SK-N-SH (cell line): ENCODE data around the gene TBC1D1. TPM values are rescaled to one million over a fixed set of nuclear protein-coding genes. Genes with fewer than 3 reads are reported as not detected.

ENCODE experiments used
- CTCF ChIA-PET: fragments of 300-600, 350-600 bp; formaldehyde crosslinking; extraction: SDS; loops from one replicate; lab custom pipeline; 2021; lab: Yijun Ruan, JAX
- POLR2A ChIA-PET: fragments of 350-600 bp; sonication (Branson Sonifier 250); formaldehyde crosslinking; extraction: SDS; loops from one replicate; lab custom pipeline; 2020; ENCODE audit warnings: antibody characterized with exemption, inconsistent platforms; lab: Yijun Ruan, JAX
- DNase-seq: peaks from one replicate; pipeline ENCODE4 v3.0.0; 2012
- H2AFZ ChIP-seq: fragments of 200-600 bp; sonication (generic); 2 replicates; pipeline ENCODE4 v1.8.1; 2016; ENCODE audit warnings: antibody characterized with exemption, mild to moderate bottlenecking, low read depth
- H3F3A ChIP-seq: fragments of 200-600 bp; sonication (generic); replicated peaks from 2 replicates; pipeline ENCODE3; 2016; ENCODE audit warnings: antibody characterized with exemption, mild to moderate bottlenecking; ENCODE audit not compliant: insufficient read depth
- H3K27ac ChIP-seq, 2 experiments: fragments of 200-500 bp in 1 of 2; fragments of 200-600 bp in 1 of 2; sonication (Bioruptor generic) in 1 of 2; sonication (generic), shearing (Covaris generic) in 1 of 2; 2 replicates each; pipeline versions ENCODE4 v1.5.1 to v1.6.1; 2014 to 2016; ENCODE audit warnings: low read depth in 2 of 2, inconsistent platforms in 1 of 2, low read length in 1 of 2, mild to moderate bottlenecking in 1 of 2, mixed read lengths in 1 of 2
- H3K27me3 ChIP-seq: fragments of 200-600 bp; sonication (generic), shearing (Covaris generic); 2 replicates; pipeline ENCODE4 v1.6.1; 2016; ENCODE audit warnings: mixed run types; ENCODE audit not compliant: insufficient read depth
- H3K36me3 ChIP-seq, 2 experiments: fragments of 200-500 bp in 1 of 2; fragments of 200-600 bp in 1 of 2; sonication (Bioruptor generic) in 1 of 2; sonication (generic) in 1 of 2; replicated peaks in 1 of 2; 2 replicates each; pipeline versions ENCODE3 to v1.5.1; 2014 to 2016; ENCODE audit warnings: low read length in 1 of 2, mild to moderate bottlenecking in 1 of 2; ENCODE audit not compliant: insufficient read depth in 2 of 2, control insufficient read depth in 1 of 2
- H3K4me1 ChIP-seq, 2 experiments: fragments of 200-500 bp in 1 of 2; fragments of 200-600 bp in 1 of 2; sonication (Bioruptor generic) in 1 of 2; sonication (generic), shearing (Covaris generic) in 1 of 2; 2 replicates each; pipeline versions ENCODE4 v1.5.1 to v1.6.1; 2014 to 2016; ENCODE audit warnings: low read depth in 1 of 2, low read length in 1 of 2, mixed run types in 1 of 2; ENCODE audit not compliant: insufficient read depth in 2 of 2, control insufficient read depth in 1 of 2
- H3K4me2 ChIP-seq: fragments of 200-600 bp; sonication (generic), shearing (Covaris generic); 2 replicates; pipeline ENCODE4 v1.6.1; 2017; ENCODE audit warnings: mixed run types
- H3K4me3 ChIP-seq, 2 experiments: fragments of 200-500 bp in 1 of 2; fragments of 200-600 bp in 1 of 2; sonication (Bioruptor generic) in 1 of 2; sonication (generic), shearing (Covaris generic) in 1 of 2; 2 replicates each; pipeline versions ENCODE4 v1.5.1 to v1.8.1; 2014 to 2016; ENCODE audit warnings: low read depth in 2 of 2, inconsistent platforms in 1 of 2, low read length in 1 of 2, mild to moderate bottlenecking in 1 of 2, mixed read lengths in 1 of 2, moderate library complexity in 1 of 2
- H3K79me2 ChIP-seq: fragments of 200-600 bp; sonication (generic); 2 replicates; pipeline ENCODE4 v1.8.1; 2017; ENCODE audit warnings: mild to moderate bottlenecking; ENCODE audit not compliant: insufficient read depth
- H3K9ac ChIP-seq: fragments of 200-600 bp; sonication (generic); 2 replicates; pipeline ENCODE4 v1.6.1; 2017; ENCODE audit warnings: mixed run types
- H3K9me2 ChIP-seq: fragments of 200-600 bp; sonication (generic); 2 replicates; pipeline ENCODE4 v1.6.1; 2017; ENCODE audit warnings: mixed run types
- H3K9me3 ChIP-seq: fragments of 200-600 bp; sonication (generic); 2 replicates; pipeline ENCODE4 v1.6.1; 2017; ENCODE audit warnings: mixed run types, mild to moderate bottlenecking, moderate library complexity
- H4K20me1 ChIP-seq: fragments of 200-600 bp; sonication (generic); 2 replicates; pipeline ENCODE4 v1.6.1; 2017; ENCODE audit warnings: mild to moderate bottlenecking, mixed run types; ENCODE audit not compliant: insufficient read depth
- CHD2 ChIP-seq: fragments of 150-350 bp; IDR thresholded peaks from 2 replicates; pipeline ENCODE4 v1.6.1; 2018; ENCODE audit warnings: low read length; ENCODE audit not compliant: partially characterized antibody
- ELF1 ChIP-seq: IDR thresholded peaks from 2 replicates; pipeline ENCODE4 v1.4.0; 2012
- EP300 ChIP-seq, 2 experiments: IDR thresholded peaks; 2 replicates each; pipeline versions ENCODE4 v1.4.0 to v1.6.1; 2012; ENCODE audit warnings: borderline replicate concordance in 1 of 2, low read depth in 1 of 2, low read length in 1 of 2
- FOSL2 ChIP-seq: IDR thresholded peaks from 2 replicates; pipeline ENCODE4 v1.4.0; 2012; ENCODE audit warnings: low read depth, mild to moderate bottlenecking, moderate library complexity, borderline replicate concordance
- FOXJ3 ChIP-seq: sonication (generic); formaldehyde crosslinking; IDR thresholded peaks from 2 replicates; pipeline ENCODE4 v1.5.1; 2020; ENCODE audit warnings: mild to moderate bottlenecking, missing genetic modification reagents
- FOXM1 ChIP-seq: IDR thresholded peaks from 2 replicates; pipeline ENCODE4 v1.4.0; 2012; ENCODE audit warnings: low read depth, mild to moderate bottlenecking
- GABPA ChIP-seq: IDR thresholded peaks from 2 replicates; pipeline ENCODE4 v1.4.0; 2012; ENCODE audit warnings: low read depth, mild to moderate bottlenecking
- JUND ChIP-seq: IDR thresholded peaks from 2 replicates; pipeline ENCODE4 v1.4.0; 2012
- MEF2A ChIP-seq: IDR thresholded peaks from 2 replicates; pipeline ENCODE4 v1.4.0; 2012; ENCODE audit warnings: low read depth, borderline replicate concordance
- MXI1 ChIP-seq: IDR thresholded peaks from 2 replicates; pipeline ENCODE4 v1.6.1; 2012; ENCODE audit warnings: mild to moderate bottlenecking, low read depth, low read length, improper control_type of control experiment
- RAD21 ChIP-seq: IDR thresholded peaks from 2 replicates; pipeline ENCODE4 v1.6.1; 2012; ENCODE audit warnings: mild to moderate bottlenecking, low read length
- RXRA ChIP-seq: IDR thresholded peaks from 2 replicates; pipeline ENCODE4 v1.4.0; 2012; ENCODE audit warnings: low read depth, mild to moderate bottlenecking, borderline replicate concordance
- SMC3 ChIP-seq: IDR thresholded peaks from 2 replicates; pipeline ENCODE4 v1.6.1; 2012; ENCODE audit warnings: low read depth, low read length, improper control_type of control experiment
- TCF12 ChIP-seq: IDR thresholded peaks from 2 replicates; pipeline ENCODE4 v1.4.0; 2012
- YY1 ChIP-seq: IDR thresholded peaks from 2 replicates; pipeline ENCODE4 v1.4.0; 2012; ENCODE audit warnings: low read depth, mild to moderate bottlenecking
- WGBS: methylation state at CpG from one replicate; pipeline ENCODE4 v1.1.6; 2017; ENCODE audit warnings: low lambda C conversion rate; 5-methylcytosine and 5-hydroxymethylcytosine counted together
- polyA plus RNA-seq, 3 experiments: library from polyadenylated mRNA; depleted of rRNA; stranded (reverse); fragments of >200 nt; gene quantifications; 2 replicates each; pipeline ENCODE4 v1.2.3, GENCODE V29; 2012
- TF ChIP-seq, protein P1 (sequence below): IDR thresholded peaks from 2 replicates; pipeline ENCODE4 v1.4.0; 2012; ENCODE audit warnings: low read depth
- TF ChIP-seq, protein P2 (sequence below): fragments of 150-350 bp; IDR thresholded peaks from 2 replicates; pipeline ENCODE4 v1.6.1; 2017; ENCODE audit warnings: antibody characterized with exemption, low read length, low read depth, borderline replicate concordance
- TF ChIP-seq, protein P3 (sequence below): fragments of 200-600 bp; sonication (generic); IDR thresholded peaks from 2 replicates; pipeline ENCODE4 v1.6.1; 2017; ENCODE audit warnings: antibody characterized with exemption, mild to moderate bottlenecking, moderate library complexity
- TF ChIP-seq, protein P4 (sequence below): IDR thresholded peaks from 2 replicates; pipeline ENCODE4 v1.4.0; 2012; ENCODE audit warnings: low read depth, borderline replicate concordance

The TBC1D1 gene
- polyA plus RNA-seq, 1 of the 3 experiments (the other 2 are of a cell fraction) = 29.8 TPM

DNA sequence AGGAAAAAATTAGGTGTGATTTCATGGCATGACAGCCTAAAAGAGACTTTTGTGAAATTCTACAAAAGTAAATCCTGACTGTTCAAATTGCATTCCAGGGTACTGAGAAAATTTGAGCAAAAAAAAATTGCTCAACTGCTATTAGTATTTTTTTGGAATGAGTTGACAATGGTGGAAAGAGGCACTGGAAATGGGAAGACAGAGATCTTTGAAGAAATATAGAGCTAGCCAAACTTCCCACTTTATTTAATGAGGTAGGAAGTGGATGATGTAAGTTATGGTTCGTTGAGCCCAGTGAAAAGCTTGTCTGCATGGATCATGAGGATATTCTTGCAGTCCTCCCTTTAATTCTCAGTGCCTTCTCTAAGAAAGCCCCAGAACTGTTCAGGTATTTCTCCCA is 253.1 kb downstream of the TBC1D1 start:
- ChIA-PET CTCF (no interaction called here), POLR2A (no interaction called here)
- no peaks in the 10 kb centered on the region for H3K79me2 ChIP-seq
- no peak overlapping the region for H3K4me3 ChIP-seq
- no peak overlapping the region for H2AFZ ChIP-seq
- H3K9me3 ChIP-seq = no peaks in the 10 kb centered on the region
- H3K27ac ChIP-seq = no peak overlapping the region
- H3K4me2 ChIP-seq = no peak overlapping the region
- H3F3A ChIP-seq = peaks cover 9% of the 10 kb centered on the region
- no peaks in the 10 kb centered on the region for H4K20me1 ChIP-seq
- peaks cover 0 to 6% of the 10 kb centered on the region in 2 experiments; a peak in 1 of 4 replicates for H3K4me1 ChIP-seq
- H3K9ac ChIP-seq = no peak overlapping the region
- H3K9me2 ChIP-seq = no peaks in the 10 kb centered on the region
- no peak for DNase-seq
- WGBS = 32% methylated on average over 1 of the region's 1 CpG
- peaks cover 0 to 3% of the 10 kb centered on the region in 2 experiments for H3K36me3 ChIP-seq
- no peak for TF ChIP-seq MEF2A
- no peak for TF ChIP-seq FOSL2
- TF ChIP-seq, protein P1, sequence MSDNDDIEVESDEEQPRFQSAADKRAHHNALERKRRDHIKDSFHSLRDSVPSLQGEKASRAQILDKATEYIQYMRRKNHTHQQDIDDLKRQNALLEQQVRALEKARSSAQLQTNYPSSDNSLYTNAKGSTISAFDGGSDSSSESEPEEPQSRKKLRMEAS = no peak
- no peak for TF ChIP-seq MXI1
- no peak for TF ChIP-seq TCF12
- no peak for TF ChIP-seq ELF1
- TF ChIP-seq YY1 = no peak
- no peak for TF ChIP-seq SMC3
- no peak for TF ChIP-seq CHD2
- TF ChIP-seq RAD21 = no peak
- TF ChIP-seq, protein P2, sequence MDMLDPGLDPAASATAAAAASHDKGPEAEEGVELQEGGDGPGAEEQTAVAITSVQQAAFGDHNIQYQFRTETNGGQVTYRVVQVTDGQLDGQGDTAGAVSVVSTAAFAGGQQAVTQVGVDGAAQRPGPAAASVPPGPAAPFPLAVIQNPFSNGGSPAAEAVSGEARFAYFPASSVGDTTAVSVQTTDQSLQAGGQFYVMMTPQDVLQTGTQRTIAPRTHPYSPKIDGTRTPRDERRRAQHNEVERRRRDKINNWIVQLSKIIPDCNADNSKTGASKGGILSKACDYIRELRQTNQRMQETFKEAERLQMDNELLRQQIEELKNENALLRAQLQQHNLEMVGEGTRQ = no peak
- TF ChIP-seq FOXJ3 (CRISPR knock-in tag) = no peak
- no peak for TF ChIP-seq JUND
- TF ChIP-seq FOXM1 = no peak
- TF ChIP-seq, protein P3, sequence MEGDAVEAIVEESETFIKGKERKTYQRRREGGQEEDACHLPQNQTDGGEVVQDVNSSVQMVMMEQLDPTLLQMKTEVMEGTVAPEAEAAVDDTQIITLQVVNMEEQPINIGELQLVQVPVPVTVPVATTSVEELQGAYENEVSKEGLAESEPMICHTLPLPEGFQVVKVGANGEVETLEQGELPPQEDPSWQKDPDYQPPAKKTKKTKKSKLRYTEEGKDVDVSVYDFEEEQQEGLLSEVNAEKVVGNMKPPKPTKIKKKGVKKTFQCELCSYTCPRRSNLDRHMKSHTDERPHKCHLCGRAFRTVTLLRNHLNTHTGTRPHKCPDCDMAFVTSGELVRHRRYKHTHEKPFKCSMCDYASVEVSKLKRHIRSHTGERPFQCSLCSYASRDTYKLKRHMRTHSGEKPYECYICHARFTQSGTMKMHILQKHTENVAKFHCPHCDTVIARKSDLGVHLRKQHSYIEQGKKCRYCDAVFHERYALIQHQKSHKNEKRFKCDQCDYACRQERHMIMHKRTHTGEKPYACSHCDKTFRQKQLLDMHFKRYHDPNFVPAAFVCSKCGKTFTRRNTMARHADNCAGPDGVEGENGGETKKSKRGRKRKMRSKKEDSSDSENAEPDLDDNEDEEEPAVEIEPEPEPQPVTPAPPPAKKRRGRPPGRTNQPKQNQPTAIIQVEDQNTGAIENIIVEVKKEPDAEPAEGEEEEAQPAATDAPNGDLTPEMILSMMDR = no peak
- no peak for TF ChIP-seq RXRA
- no peak for TF ChIP-seq EP300 (IDR thresholded peaks at IDR 0.05; ENCODE audit: borderline replicate concordance in 1 of 2, low read depth in 1 of 2, low read length in 1 of 2)
- TF ChIP-seq, protein P4, sequence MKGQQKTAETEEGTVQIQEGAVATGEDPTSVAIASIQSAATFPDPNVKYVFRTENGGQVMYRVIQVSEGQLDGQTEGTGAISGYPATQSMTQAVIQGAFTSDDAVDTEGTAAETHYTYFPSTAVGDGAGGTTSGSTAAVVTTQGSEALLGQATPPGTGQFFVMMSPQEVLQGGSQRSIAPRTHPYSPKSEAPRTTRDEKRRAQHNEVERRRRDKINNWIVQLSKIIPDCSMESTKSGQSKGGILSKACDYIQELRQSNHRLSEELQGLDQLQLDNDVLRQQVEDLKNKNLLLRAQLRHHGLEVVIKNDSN = no peak
- TF ChIP-seq GABPA = no peak
- no peaks in the 10 kb centered on the region for H3K27me3 ChIP-seq
